ENCODE measurements around the gene INVS.

INVS gene

GRCh38 chr9:100281066-100281465, 182.0 kb downstream of the INVS start:
- TF ChIP-seq TCF12 (IDR thresholded peaks at IDR 0.05; ENCODE audit: low read depth): no peak
- no peak for TF ChIP-seq RAD21 (IDR thresholded peaks at IDR 0.05; ENCODE audit: low read depth)

- TF ChIP-seq MAX (IDR thresholded peaks at IDR 0.05): no peak
- TF ChIP-seq NFIC (IDR thresholded peaks at IDR 0.05): no peak
- no peak for TF ChIP-seq EP300 (IDR thresholded peaks at IDR 0.05; ENCODE audit: borderline replicate concordance)
- no peak for TF ChIP-seq ZBTB7A (IDR thresholded peaks at IDR 0.05; ENCODE audit: low read depth)
- TF ChIP-seq TEAD4 (IDR thresholded peaks at IDR 0.05): no peak
Measured at GRCh38 chr9:100281676-100282387, 182.8 kb downstream of the INVS start.

GRCh38 chr9:100282388-100282719, 183.3 kb downstream of the INVS start:
- TF ChIP-seq RAD21 (IDR thresholded peaks at IDR 0.05; ENCODE audit: low read depth) (no peak), REST (IDR thresholded peaks at IDR 0.05; ENCODE audit: low read depth) (no peak), CEBPB (IDR thresholded peaks at IDR 0.05) (no peak), EGR1 (IDR thresholded peaks at IDR 0.05) (no peak), MAX (IDR thresholded peaks at IDR 0.05) (no peak), TCF12 (IDR thresholded peaks at IDR 0.05; ENCODE audit: low read depth) (no peak), TAF1 (IDR thresholded peaks at IDR 0.05; ENCODE audit: low read depth) (no peak), EP300 (IDR thresholded peaks at IDR 0.05; ENCODE audit: borderline replicate concordance) (no peak), FOXM1 (IDR thresholded peaks at IDR 0.05; ENCODE audit: borderline replicate concordance, low read depth) (no peak), TEAD4 (IDR thresholded peaks at IDR 0.05) (no peak)

- no peak for TF ChIP-seq TCF12 (IDR thresholded peaks at IDR 0.05; ENCODE audit: low read depth)
- no peak for TF ChIP-seq MAX (IDR thresholded peaks at IDR 0.05)
- no peak for TF ChIP-seq USF1 (IDR thresholded peaks at IDR 0.05)
- TF ChIP-seq REST (IDR thresholded peaks at IDR 0.05; ENCODE audit: low read depth): no peak
- TF ChIP-seq CEBPB (IDR thresholded peaks at IDR 0.05): no peak
- TF ChIP-seq TAF1 (IDR thresholded peaks at IDR 0.05; ENCODE audit: low read depth): no peak
- no peak for TF ChIP-seq EP300 (IDR thresholded peaks at IDR 0.05; ENCODE audit: borderline replicate concordance)
- TF ChIP-seq FOXM1 (IDR thresholded peaks at IDR 0.05; ENCODE audit: borderline replicate concordance, low read depth): no peak
- no peak for TF ChIP-seq YY1 (IDR thresholded peaks at IDR 0.05; ENCODE audit: low read depth)
- no peak for TF ChIP-seq TEAD4 (IDR thresholded peaks at IDR 0.05)
- TF ChIP-seq ZBTB7A (IDR thresholded peaks at IDR 0.05; ENCODE audit: low read depth): no peak
- no peak for TF ChIP-seq RAD21 (IDR thresholded peaks at IDR 0.05; ENCODE audit: low read depth)
- TF ChIP-seq NFIC (IDR thresholded peaks at IDR 0.05): no peak
- no peak for TF ChIP-seq EGR1 (IDR thresholded peaks at IDR 0.05)
Measured at GRCh38 chr9:100284247-100284646, 185.2 kb downstream of the INVS start.

GRCh38 chr9:100285080-100285479, 186.0 kb downstream of the INVS start:
- TF ChIP-seq TAF1 (IDR thresholded peaks at IDR 0.05; ENCODE audit: low read depth) (no peak), YY1 (IDR thresholded peaks at IDR 0.05; ENCODE audit: low read depth) (no peak), TCF12 (IDR thresholded peaks at IDR 0.05; ENCODE audit: low read depth) (no peak), REST (IDR thresholded peaks at IDR 0.05; ENCODE audit: low read depth) (no peak)

All from Ishikawa (cell line).